CD14-positive monocyte (primary cell): ENCODE data around the gene CR2. TPM values are rescaled to one million over a fixed set of nuclear protein-coding genes. Genes with fewer than 3 reads are reported as not detected.

Experiments used
- DNase-seq, 3 donors: peaks; one replicate each; pipeline ENCODE4 v3.0.0-alpha.2; 2011 to 2022
- H2AFZ ChIP-seq: 2 replicates; pipeline ENCODE4 v1.6.0; 2012; ENCODE audit warnings: mild to moderate bottlenecking, low read depth, low read length, inconsistent platforms; ENCODE audit not compliant: insufficient read depth, poor library complexity, severe bottlenecking
- H3K27ac ChIP-seq, 2 donors: 1 replicate in 1 of 2; 2 replicates in 1 of 2; pipeline ENCODE4 v1.5.1; 2012 to 2013; ENCODE audit warnings: low read length in 2 of 2, control low read depth in 1 of 2, inconsistent platforms in 1 of 2, low read depth in 1 of 2, mild to moderate bottlenecking in 1 of 2
- H3K27me3 ChIP-seq, 2 donors: one replicate each; pipeline versions ENCODE4 v1.6.0 to v1.6.1; 2011 to 2013; ENCODE audit warnings: low read length in 2 of 2; ENCODE audit not compliant: control insufficient read depth in 2 of 2, insufficient read depth in 2 of 2
- H3K36me3 ChIP-seq, 2 donors: replicated peaks in 1 of 2; 1 replicate in 1 of 2; 2 replicates in 1 of 2; pipeline versions ENCODE4 v1.5.1 to v1.6.1; 2012 to 2013; ENCODE audit warnings: low read length in 2 of 2, control low read depth in 1 of 2, inconsistent platforms in 1 of 2, mild to moderate bottlenecking in 1 of 2; ENCODE audit not compliant: insufficient read depth in 2 of 2, control insufficient read depth in 1 of 2
- H3K4me1 ChIP-seq, 2 donors: 1 replicate in 1 of 2; 2 replicates in 1 of 2; pipeline versions ENCODE4 v1.5.1 to v1.6.1; 2012 to 2013; ENCODE audit warnings: low read length in 2 of 2, control low read depth in 1 of 2, inconsistent platforms in 1 of 2, mild to moderate bottlenecking in 1 of 2, moderate library complexity in 1 of 2; ENCODE audit not compliant: insufficient read depth in 2 of 2, control insufficient read depth in 1 of 2
- H3K4me2 ChIP-seq: replicated peaks from 2 replicates; pipeline ENCODE3; 2012; ENCODE audit warnings: low read length, moderate library complexity, mild to moderate bottlenecking; ENCODE audit not compliant: poor library complexity, severe bottlenecking; ENCODE audit errors: extremely low read depth
- H3K4me3 ChIP-seq, 3 experiments: fragments of 200-600 bp in 1 of 3; sonication (generic) in 1 of 3; replicated peaks in 1 of 3; 1 replicate in 2 of 3; 2 replicates in 1 of 3; pipeline ENCODE4 v1.5.1; 2011 to 2013; ENCODE audit warnings: low read length in 3 of 3, mild to moderate bottlenecking in 3 of 3, control low read depth in 2 of 3, low read depth in 2 of 3, inconsistent platforms in 1 of 3, moderate library complexity in 1 of 3
- H3K79me2 ChIP-seq: 2 replicates; pipeline ENCODE4 v1.6.0; 2012; ENCODE audit warnings: mild to moderate bottlenecking, control low read depth, inconsistent platforms, low read length, moderate library complexity; ENCODE audit not compliant: insufficient read depth
- H3K9ac ChIP-seq: 2 replicates; pipeline ENCODE4 v1.6.0; 2017; ENCODE audit warnings: low read length, mild to moderate bottlenecking; ENCODE audit not compliant: insufficient read depth, poor library complexity, severe bottlenecking
- H3K9me3 ChIP-seq, 2 donors: replicated peaks in 1 of 2; 1 replicate in 1 of 2; 2 replicates in 1 of 2; pipeline versions ENCODE4 v1.5.1 to v1.6.1; 2012 to 2013; ENCODE audit warnings: low read length in 2 of 2, control low read depth in 1 of 2; ENCODE audit not compliant: control insufficient read depth in 1 of 2, insufficient read depth in 1 of 2
- H4K20me1 ChIP-seq: 2 replicates; pipeline ENCODE4 v1.6.0; 2012; ENCODE audit warnings: mild to moderate bottlenecking, low read length, control low read depth, moderate library complexity; ENCODE audit not compliant: insufficient read depth
- H3K27ac Mint-ChIP-seq, 7 donors: one replicate each; pipeline ENCODE4 v1.8.0; 2020; ENCODE audit warnings: mild to moderate bottlenecking in 7 of 7, mixed read lengths in 7 of 7, moderate library complexity in 6 of 7, inconsistent platforms in 2 of 7
- H3K27me3 Mint-ChIP-seq, 3 donors: one replicate each; pipeline ENCODE4 v1.8.0; 2021 to 2022; ENCODE audit warnings: low read depth in 3 of 3, mild to moderate bottlenecking in 3 of 3, mixed read lengths in 3 of 3, moderate library complexity in 3 of 3, inconsistent platforms in 1 of 3
- H3K36me3 Mint-ChIP-seq, 2 donors: one replicate each; pipeline ENCODE4 v1.8.0; 2020; ENCODE audit warnings: mixed read lengths in 2 of 2, inconsistent platforms in 1 of 2, mild to moderate bottlenecking in 1 of 2
- H3K4me1 Mint-ChIP-seq: one replicate; pipeline ENCODE4 v1.8.0; 2020; ENCODE audit warnings: mild to moderate bottlenecking, mixed read lengths
- H3K4me3 Mint-ChIP-seq, 2 donors: one replicate each; pipeline ENCODE4 v1.8.0; 2020; ENCODE audit warnings: mild to moderate bottlenecking in 2 of 2, mixed read lengths in 2 of 2, moderate library complexity in 1 of 2
- H3K9me3 Mint-ChIP-seq, 7 donors: one replicate each; pipeline ENCODE4 v1.8.0; 2020 to 2022; ENCODE audit warnings: mixed read lengths in 7 of 7, mild to moderate bottlenecking in 6 of 7, moderate library complexity in 6 of 7, inconsistent platforms in 2 of 7
- WGBS: methylation state at CpG from one replicate; pipeline ENCODE4 v1.1.5; 2013; ENCODE audit warnings: missing lambda C conversion rate; ENCODE audit not compliant: insufficient coverage; 5-methylcytosine and 5-hydroxymethylcytosine counted together
- intact Hi-C, 2 donors: fragments of 100-400 bp; cut with micrococcal nuclease; formaldehyde crosslinking; loops; one replicate each; pipeline versions ENCODE4 v1.15.0 to v1.15.1; 2023
- polyA plus RNA-seq, 3 donors: library from polyadenylated mRNA; depleted of rRNA in 1 of 3; unstranded in 2 of 3; stranded (reverse) in 1 of 3; fragments of 300-500 nt in 2 of 3; fragments of >200 nt in 1 of 3; fragmentation: Illumina TruSeq in 2 of 3; gene quantifications; 1 replicate in 2 of 3; 2 replicates in 1 of 3; pipeline ENCODE4 v1.2.3, GENCODE V29; 2012 to 2021
- TF ChIP-seq, protein P1 (sequence below): fragments of 200-600 bp; IDR thresholded peaks from one replicate; pipeline ENCODE4 v1.8.0; 2022; ENCODE audit warnings: antibody characterized with exemption, mild to moderate bottlenecking

Gene CR2
- polyA plus RNA-seq, 3 donors = 0.05 to 0.28 (median 0.08) TPM

DNA sequence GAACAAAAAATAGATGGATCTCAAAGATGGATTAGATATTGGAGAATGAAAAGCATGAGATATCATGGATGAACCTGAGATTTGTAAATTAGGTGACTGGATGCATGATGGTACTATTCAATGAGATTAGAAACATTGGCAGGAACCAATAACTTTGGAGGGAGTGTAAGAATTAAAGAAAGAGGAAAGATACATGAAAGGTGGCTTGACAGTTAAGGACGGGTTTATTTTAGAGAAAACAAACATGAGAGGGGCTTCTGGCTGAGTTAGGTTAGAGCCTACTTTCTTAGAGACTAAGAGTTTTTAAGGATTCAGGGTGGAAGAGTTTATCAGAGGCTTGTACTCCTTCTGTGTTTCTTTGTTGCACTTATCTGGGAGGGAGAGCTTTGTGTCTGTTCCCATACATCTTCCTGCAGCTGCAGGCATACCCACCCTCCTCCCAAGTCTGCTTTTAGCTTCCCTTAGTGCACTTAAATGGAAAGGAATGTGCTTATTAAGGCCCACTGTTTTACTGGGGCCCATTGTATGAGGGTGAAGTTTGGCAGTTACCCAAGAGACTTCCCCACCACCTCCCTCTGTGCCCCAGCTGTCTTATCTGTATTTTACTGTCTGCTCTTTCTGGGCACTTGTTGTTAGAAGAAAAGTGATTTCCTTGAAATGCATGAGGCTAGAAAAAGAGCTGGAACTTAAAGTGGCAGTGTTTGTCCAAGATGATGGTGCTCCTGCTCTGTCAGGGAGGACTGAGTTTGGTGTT is 26.1 kb upstream of the CR2 start:
- no peaks in the 10 kb centered on the region for H3K4me1 ChIP-seq
- no peak overlapping the region for H3K4me3 ChIP-seq
- intact Hi-C loops = no loop called here
- WGBS = 92% methylated on average over 1 of the region's 1 CpG
- H3K9ac ChIP-seq = no peak overlapping the region
- H3K4me3 Mint-ChIP-seq = no peak overlapping the region
- H3K9me3 Mint-ChIP-seq = peaks cover 0 to 2% (median 0%) of the 10 kb centered on the region in 7 donors
- no peak overlapping the region for H3K4me2 ChIP-seq
- DNase-seq = no peak
- H3K9me3 ChIP-seq = no peaks in the 10 kb centered on the region
- H3K36me3 ChIP-seq = no peaks in the 10 kb centered on the region
- H3K27ac Mint-ChIP-seq = no peak overlapping the region
- TF ChIP-seq, protein P1, sequence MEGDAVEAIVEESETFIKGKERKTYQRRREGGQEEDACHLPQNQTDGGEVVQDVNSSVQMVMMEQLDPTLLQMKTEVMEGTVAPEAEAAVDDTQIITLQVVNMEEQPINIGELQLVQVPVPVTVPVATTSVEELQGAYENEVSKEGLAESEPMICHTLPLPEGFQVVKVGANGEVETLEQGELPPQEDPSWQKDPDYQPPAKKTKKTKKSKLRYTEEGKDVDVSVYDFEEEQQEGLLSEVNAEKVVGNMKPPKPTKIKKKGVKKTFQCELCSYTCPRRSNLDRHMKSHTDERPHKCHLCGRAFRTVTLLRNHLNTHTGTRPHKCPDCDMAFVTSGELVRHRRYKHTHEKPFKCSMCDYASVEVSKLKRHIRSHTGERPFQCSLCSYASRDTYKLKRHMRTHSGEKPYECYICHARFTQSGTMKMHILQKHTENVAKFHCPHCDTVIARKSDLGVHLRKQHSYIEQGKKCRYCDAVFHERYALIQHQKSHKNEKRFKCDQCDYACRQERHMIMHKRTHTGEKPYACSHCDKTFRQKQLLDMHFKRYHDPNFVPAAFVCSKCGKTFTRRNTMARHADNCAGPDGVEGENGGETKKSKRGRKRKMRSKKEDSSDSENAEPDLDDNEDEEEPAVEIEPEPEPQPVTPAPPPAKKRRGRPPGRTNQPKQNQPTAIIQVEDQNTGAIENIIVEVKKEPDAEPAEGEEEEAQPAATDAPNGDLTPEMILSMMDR = no peak
- no peak overlapping the region for H2AFZ ChIP-seq
- H4K20me1 ChIP-seq = no peaks in the 10 kb centered on the region
- no peaks in the 10 kb centered on the region for H3K36me3 Mint-ChIP-seq
- peaks cover 0 to 2% (median 0%) of the 10 kb centered on the region in 3 donors for H3K27me3 Mint-ChIP-seq
- H3K79me2 ChIP-seq = no peaks in the 10 kb centered on the region
- H3K27ac ChIP-seq = no peak overlapping the region
- H3K4me1 Mint-ChIP-seq = peaks cover 15% of the 10 kb centered on the region
- H3K27me3 ChIP-seq = no peaks in the 10 kb centered on the region

DNA sequence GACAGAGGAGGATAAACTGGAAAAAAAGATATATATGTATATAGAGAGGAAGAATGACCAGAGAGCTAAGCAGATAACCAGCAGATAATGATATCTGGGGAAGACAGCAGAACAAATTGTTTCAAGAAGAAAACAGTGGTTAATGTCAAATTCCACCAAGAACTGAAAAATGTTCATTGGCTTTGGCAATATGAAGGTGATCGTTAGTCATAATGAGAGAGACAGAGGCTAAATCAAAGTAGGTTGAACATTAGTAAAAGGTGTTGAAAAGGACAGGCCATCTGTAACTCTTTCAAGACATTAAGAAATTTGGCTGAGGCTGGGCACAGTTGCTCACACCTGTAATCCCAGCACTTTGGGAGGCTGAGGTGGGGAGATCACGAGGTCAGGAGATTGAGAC is 25.3 kb upstream of the CR2 start:
- WGBS = 100% methylated on average over 1 of the region's 2 CpGs
- TF ChIP-seq, protein P1 = no peak
- DNase-seq = no peak
- H3K27ac ChIP-seq = no peak overlapping the region
- Mint-ChIP-seq H3K4me1 (peaks cover 15% of the 10 kb centered on the region), H3K9me3 (peaks cover 0 to 2% (median 0%) of the 10 kb centered on the region in 7 donors), H3K4me3 (no peak overlapping the region), H3K36me3 (no peaks in the 10 kb centered on the region), H3K27me3 (peaks cover 0 to 2% (median 0%) of the 10 kb centered on the region in 3 donors), H3K27ac (no peak overlapping the region)
- H3K9ac ChIP-seq = no peak overlapping the region
- intact Hi-C loops = no loop called here
- H3K4me3 ChIP-seq = no peak overlapping the region
- no peaks in the 10 kb centered on the region for H3K36me3 ChIP-seq
- no peaks in the 10 kb centered on the region for H3K79me2 ChIP-seq
- H2AFZ ChIP-seq = no peak overlapping the region
- H3K4me2 ChIP-seq = no peak overlapping the region
- no peaks in the 10 kb centered on the region for H3K9me3 ChIP-seq
- no peaks in the 10 kb centered on the region for H4K20me1 ChIP-seq
- no peaks in the 10 kb centered on the region for H3K27me3 ChIP-seq
- H3K4me1 ChIP-seq = no peaks in the 10 kb centered on the region
